Activated naive CD8-positive, alpha-beta T cell (primary cell): ENCODE measurements around the gene DAZAP2.
A peak's percentile ranks its signal among the peaks of the same experiment; 100 is the strongest.
"Not testable (repeated sequence)": the region's sequence is repeated elsewhere in the genome, so short reads cannot be mapped to it uniquely, and the experiment has no call there.

Source experiments
- H3K27ac Mint-ChIP-seq: one replicate; pipeline ENCODE4 v1.8.0; 2021; ENCODE audit warnings: mixed read lengths
- H3K27me3 Mint-ChIP-seq: one replicate; pipeline ENCODE4 v1.8.0; 2021; ENCODE audit warnings: mixed read lengths
- H3K36me3 Mint-ChIP-seq: one replicate; pipeline ENCODE4 v1.8.0; 2021; ENCODE audit warnings: mixed read lengths
- H3K4me1 Mint-ChIP-seq: one replicate; pipeline ENCODE4 v1.8.0; 2021; ENCODE audit warnings: low read depth, mixed read lengths
- H3K4me3 Mint-ChIP-seq: one replicate; pipeline ENCODE4 v1.8.0; 2021; ENCODE audit warnings: mild to moderate bottlenecking, mixed read lengths
- H3K9me3 Mint-ChIP-seq: one replicate; pipeline ENCODE4 v1.8.0; 2021; ENCODE audit warnings: low read depth, mixed read lengths

The DAZAP2 gene

DNA sequence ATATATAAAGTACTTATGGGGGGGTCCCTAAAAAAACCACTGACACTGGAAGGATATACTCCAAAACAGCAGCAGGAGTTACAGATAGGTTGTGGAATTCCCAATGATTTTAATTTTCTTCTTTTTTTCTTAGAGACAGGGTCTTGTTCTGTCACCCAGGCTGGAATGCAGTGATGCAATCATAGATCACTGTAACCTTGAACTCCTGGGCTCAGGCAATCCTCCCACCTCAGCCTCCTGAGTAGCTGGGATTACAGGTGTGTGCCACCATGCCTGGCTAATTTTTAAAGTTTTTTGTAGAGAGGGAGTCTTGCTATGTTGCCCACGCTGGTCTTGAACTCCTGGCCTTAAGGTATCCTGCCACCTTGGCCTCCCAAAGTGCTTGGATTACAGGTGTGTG is 21.0 kb downstream of the DAZAP2 start:
- not testable (repeated sequence) for H3K27me3 Mint-ChIP-seq

GRCh38 chr12:51262758-51263177 is 24.1 kb downstream of the DAZAP2 start:
- H3K4me1 Mint-ChIP-seq = peaks cover 17% of the 10 kb centered on the region
- no peaks in the 10 kb centered on the region for H3K27me3 Mint-ChIP-seq
- H3K36me3 Mint-ChIP-seq = peaks cover 2% of the 10 kb centered on the region
- no peak overlapping the region for H3K4me3 Mint-ChIP-seq
- no peaks in the 10 kb centered on the region for H3K9me3 Mint-ChIP-seq
- H3K27ac Mint-ChIP-seq = no peak overlapping the region

More for the DNA sequence above, 21.0 kb downstream of the DAZAP2 start:
- H3K9me3 Mint-ChIP-seq, H3K27ac Mint-ChIP-seq, H3K36me3 Mint-ChIP-seq, H3K4me1 Mint-ChIP-seq, H3K4me3 Mint-ChIP-seq: not testable (repeated sequence)

GRCh38 chr12:51263341-51263740 is 24.7 kb downstream of the DAZAP2 start:
- H3K4me1 Mint-ChIP-seq = peaks cover 19% of the 10 kb centered on the region
- H3K4me3 Mint-ChIP-seq = no peak overlapping the region
- H3K27me3 Mint-ChIP-seq = no peaks in the 10 kb centered on the region
- no peaks in the 10 kb centered on the region for H3K9me3 Mint-ChIP-seq
- H3K27ac Mint-ChIP-seq = no peak overlapping the region
- H3K36me3 Mint-ChIP-seq = peaks cover 2% of the 10 kb centered on the region

- no peak overlapping the region for H3K4me3 Mint-ChIP-seq
- H3K4me1 Mint-ChIP-seq = peaks cover 24% of the 10 kb centered on the region
- H3K27me3 Mint-ChIP-seq = no peaks in the 10 kb centered on the region
- no peak overlapping the region for H3K27ac Mint-ChIP-seq
- no peaks in the 10 kb centered on the region for H3K9me3 Mint-ChIP-seq
- H3K36me3 Mint-ChIP-seq = peaks cover 2% of the 10 kb centered on the region
Measured at GRCh38 chr12:51264297-51264696, 25.7 kb downstream of the DAZAP2 start.

DNA sequence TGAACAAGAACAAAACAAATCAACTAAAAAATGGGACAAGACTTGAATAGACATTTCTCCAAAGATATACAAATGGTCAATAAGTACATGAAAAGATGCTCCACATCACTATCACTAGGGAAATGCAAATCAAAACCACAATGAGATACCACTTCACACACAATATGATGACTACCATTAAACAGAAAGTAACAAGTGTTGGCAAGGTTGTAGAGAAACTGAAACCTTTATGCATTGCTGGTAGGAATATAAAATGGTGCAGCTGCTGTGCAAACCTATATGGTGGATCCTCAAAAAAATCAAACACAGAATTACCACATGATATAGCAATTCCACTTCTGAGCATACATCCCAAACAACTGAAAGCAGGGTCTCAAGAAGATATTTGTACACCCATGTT is 26.4 kb downstream of the DAZAP2 start:
- Mint-ChIP-seq H3K27me3 (no peaks in the 10 kb centered on the region), H3K4me3 (no peak overlapping the region), H3K9me3 (no peaks in the 10 kb centered on the region), H3K27ac (no peak overlapping the region), H3K4me1 (peaks cover 26% of the 10 kb centered on the region), H3K36me3 (peaks cover 2% of the 10 kb centered on the region)

DNA sequence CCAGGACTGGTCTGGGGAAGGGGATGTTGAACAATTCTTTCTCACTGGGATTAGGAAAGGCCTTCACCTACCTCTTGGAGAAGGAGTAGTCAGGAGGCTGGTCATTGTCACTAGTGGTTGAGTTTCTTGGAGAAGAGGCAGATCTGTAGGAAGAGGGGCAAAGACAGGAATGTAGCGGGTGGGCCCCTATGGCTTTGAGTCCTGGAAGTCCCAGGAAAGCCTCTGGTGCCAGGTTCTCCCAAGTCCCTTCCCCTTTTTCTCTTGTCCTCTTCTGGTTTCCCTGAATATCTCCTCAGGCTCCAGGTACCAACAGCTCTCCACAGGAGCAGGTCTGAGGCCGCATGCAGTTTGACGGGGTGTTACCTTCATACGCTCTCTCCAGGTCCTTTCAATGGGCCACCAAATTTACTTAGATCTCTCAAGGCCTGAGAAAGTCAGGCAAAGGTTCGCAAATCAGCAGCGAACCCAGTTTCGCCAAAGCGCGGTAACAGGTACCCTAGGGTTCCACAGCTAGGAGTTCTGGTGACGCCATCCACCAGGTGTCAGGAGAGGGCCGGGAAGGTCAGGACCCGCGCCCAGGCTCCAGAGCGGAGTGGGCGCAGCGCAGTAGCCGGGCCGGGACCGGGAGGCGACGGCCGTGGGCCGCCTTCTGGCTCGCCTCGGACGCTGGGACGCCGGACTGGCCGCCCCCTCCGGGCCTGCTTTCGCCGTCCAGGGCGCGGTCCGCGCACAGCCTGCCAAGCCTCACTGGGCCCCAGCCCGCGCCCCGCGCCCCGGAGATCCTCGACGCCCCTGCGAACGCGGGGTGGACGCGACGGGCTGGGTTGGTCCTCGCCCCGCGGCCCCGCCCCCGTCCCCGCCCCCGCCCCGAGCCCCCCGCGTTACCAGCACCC is 30.8 kb downstream of the DAZAP2 start:
- peak overlapping the region; percentile 70 for H3K27ac Mint-ChIP-seq
- no peaks in the 10 kb centered on the region for H3K9me3 Mint-ChIP-seq
- H3K36me3 Mint-ChIP-seq = peaks cover 2% of the 10 kb centered on the region
- H3K4me3 Mint-ChIP-seq = peak overlapping the region; percentile 83
- H3K4me1 Mint-ChIP-seq = peaks cover 29% of the 10 kb centered on the region
- H3K27me3 Mint-ChIP-seq = no peaks in the 10 kb centered on the region

GRCh38 chr12:51270067-51270950 is 31.7 kb downstream of the DAZAP2 start, which contains the start of gene SMAGP:
TSS of gene SMAGP (minus strand) at chr12:51270415. CDS start at chr12:51269278, 1,137 bp downstream.
- no peaks in the 10 kb centered on the region for H3K9me3 Mint-ChIP-seq
- peak within 1 kb of the TSS; percentile 83 for H3K27ac Mint-ChIP-seq
- peaks cover 24% of the 10 kb centered on the region for H3K4me1 Mint-ChIP-seq
- H3K27me3 Mint-ChIP-seq = no peaks in the 10 kb centered on the region
- peak within 1 kb of the TSS; percentile 92 for H3K4me3 Mint-ChIP-seq
- H3K36me3 Mint-ChIP-seq = peaks cover 2% of the 10 kb centered on the region

DNA sequence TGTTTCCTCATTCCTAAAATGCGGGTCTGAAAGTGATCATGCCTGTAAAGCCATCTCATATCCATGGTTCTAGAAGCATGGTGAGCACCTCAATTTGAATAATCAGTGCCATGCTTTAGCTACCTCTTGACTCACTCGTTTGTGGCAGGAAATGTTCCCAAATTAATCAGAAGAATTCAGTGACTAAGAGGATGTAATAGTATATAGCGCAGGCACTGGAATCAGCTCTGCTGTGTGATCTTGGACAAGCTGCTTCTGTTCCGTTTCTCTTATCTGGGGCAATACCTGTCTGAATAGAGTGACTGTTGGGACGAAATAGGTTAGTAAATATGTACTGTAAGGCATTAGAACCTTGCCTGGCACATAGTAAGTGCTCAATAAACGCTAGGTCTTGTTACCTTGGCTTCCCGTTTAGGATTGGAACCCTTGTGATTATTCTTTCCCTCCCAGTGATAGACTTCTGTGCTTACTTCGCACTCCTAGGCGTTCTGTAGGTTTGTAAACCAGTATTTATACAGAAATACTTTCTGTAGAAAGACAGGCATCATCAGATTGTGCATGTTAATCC is 32.4 kb downstream of the DAZAP2 start:
- Mint-ChIP-seq H3K9me3 (no peaks in the 10 kb centered on the region), H3K27ac (peak overlapping the region; percentile 83)

DNA sequence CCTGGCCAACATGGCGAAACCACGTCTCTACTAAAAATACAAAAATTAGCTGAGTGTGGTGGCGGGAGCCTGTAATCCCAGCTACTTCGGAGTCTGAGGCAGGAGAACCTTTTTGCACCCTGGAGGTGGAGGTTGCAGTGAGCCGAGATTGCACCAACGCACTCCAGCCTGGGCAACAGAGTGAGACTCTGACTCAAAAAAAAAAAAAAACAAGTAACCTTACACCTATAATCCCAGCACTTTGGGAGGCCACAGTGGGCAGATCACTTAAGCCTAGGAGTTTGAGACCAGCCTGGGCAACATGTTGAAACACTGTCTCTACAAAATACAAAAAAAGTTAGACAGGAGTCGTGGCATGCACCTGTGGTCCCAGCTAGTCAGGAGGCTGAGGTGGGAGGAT is 34.2 kb downstream of the DAZAP2 start:
- H3K27me3 Mint-ChIP-seq, H3K9me3 Mint-ChIP-seq, H3K36me3 Mint-ChIP-seq, H3K27ac Mint-ChIP-seq, H3K4me3 Mint-ChIP-seq: not testable (repeated sequence)
- peaks cover 19% of the 10 kb centered on the region for H3K4me1 Mint-ChIP-seq

More for the DNA sequence above, 32.4 kb downstream of the DAZAP2 start:
- Mint-ChIP-seq H3K4me1 (peaks cover 21% of the 10 kb centered on the region), H3K27me3 (no peaks in the 10 kb centered on the region), H3K4me3 (peak overlapping the region; percentile 92), H3K36me3 (no peaks in the 10 kb centered on the region)

- Mint-ChIP-seq H3K9me3 (no peaks in the 10 kb centered on the region), H3K27ac (no peak overlapping the region), H3K4me1 (peaks cover 12% of the 10 kb centered on the region), H3K36me3 (no peaks in the 10 kb centered on the region), H3K4me3 (no peak overlapping the region), H3K27me3 (no peaks in the 10 kb centered on the region)
Measured at GRCh38 chr12:51275088-51275487, 36.5 kb downstream of the DAZAP2 start.

DNA sequence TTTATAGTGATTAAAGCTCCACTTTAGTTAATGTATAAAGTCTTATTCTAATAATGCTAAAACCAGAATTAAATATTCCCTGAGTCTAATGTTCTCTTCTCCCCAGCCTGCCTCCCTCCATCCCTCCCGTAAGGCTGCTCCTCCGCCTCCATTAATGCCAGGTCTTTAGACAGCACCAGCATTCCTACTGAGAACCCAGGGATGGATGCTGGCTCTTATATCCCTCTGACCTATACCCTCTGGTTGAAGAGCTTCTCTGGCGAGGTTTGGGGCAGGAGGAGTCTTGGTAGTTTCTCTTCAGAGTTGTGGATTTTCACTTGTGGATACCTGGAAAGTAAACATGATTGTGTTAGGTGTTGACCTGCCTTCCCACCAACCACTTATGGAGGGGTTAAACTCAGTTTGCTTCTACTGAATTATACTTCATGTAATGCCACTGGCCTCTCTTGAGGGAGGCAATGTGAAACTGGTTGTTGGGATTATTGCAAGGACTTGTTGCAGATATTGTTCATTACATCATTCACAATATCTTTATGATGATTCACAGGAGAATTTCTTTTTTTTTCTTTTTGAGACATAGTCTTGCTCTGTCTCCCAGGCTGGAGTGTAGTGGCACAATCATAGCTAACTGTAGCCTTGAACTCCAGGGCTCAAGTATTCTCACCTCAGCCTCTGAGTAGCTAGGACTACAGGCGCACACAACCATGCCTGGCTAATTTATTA is 42.7 kb downstream of the DAZAP2 start:
- Mint-ChIP-seq H3K4me1 (peaks cover 8% of the 10 kb centered on the region), H3K27ac (peak overlapping the region; percentile 67), H3K36me3 (no peaks in the 10 kb centered on the region), H3K9me3 (no peaks in the 10 kb centered on the region), H3K27me3 (no peaks in the 10 kb centered on the region), H3K4me3 (no peak overlapping the region)

- Mint-ChIP-seq H3K4me3 (no peak overlapping the region), H3K9me3 (no peaks in the 10 kb centered on the region), H3K36me3 (peaks cover 4% of the 10 kb centered on the region), H3K4me1 (peaks cover 10% of the 10 kb centered on the region), H3K27me3 (no peaks in the 10 kb centered on the region), H3K27ac (peak overlapping the region; percentile 79)
Measured at GRCh38 chr12:51285843-51286242, 47.2 kb downstream of the DAZAP2 start.

DNA sequence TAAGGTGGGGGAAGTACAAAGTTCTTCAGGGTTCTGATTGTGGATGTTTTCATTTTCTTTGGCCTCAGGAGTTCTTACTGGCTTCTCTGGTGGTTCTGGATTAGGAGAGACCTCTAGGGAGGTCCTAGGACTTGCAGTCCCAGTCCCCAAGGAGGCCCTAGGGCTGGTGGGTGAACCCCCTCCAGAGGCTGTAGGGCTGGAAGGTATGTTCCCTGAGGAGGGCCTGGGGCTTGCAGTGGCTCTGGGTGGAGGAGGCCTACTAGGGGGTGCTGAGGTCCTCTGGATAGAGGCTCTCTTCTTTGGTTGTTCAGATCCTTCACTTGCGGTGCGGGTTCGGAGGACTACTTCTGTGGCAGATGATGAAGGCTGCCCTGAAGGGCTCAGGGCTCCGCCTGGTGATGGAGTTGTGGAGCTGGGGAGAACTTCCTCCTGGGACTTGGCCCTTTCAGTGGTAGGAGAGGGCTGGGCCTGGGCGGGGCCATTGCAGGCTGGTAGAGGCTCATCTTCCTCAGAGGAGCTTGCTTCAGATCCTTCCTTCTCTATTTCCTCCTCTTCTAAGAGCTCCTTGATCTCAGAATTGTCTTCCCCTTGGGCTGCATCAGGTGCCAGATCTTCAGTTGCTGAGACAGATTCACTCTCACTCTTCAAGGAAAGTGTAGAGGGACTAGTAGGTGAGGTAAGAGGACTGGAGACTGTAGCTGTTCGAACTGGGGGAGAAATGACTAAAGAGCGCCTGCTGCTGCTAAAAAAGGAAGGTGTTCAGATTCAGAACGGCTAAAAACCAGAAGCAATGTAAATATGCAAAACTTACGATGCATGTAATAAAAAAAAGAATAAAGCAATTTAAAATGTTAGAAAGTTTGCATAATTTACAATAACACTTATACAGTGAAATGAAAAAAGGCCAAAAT is 53.2 kb downstream of the DAZAP2 start:
- Mint-ChIP-seq H3K27ac (peak overlapping the region; percentile 89), H3K4me3 (peak overlapping the region; percentile 7), H3K4me1 (peaks cover 30% of the 10 kb centered on the region)
- not testable (repeated sequence) for H3K36me3 Mint-ChIP-seq, H3K27me3 Mint-ChIP-seq, H3K9me3 Mint-ChIP-seq
